ENCODE data around the gene C9orf85. TPM values are rescaled to one million over a fixed set of nuclear protein-coding genes. Genes with fewer than 3 reads are reported as not detected.

The C9orf85 gene
- total RNA-seq, 1 donor from 2014 or later: 6.3 TPM

- no peak for DNase-seq
- Histone ChIP-seq H3K4me3 (no peak overlapping the region), H3K27me3 (ENCODE audit: low read depth) (no peaks in the 10 kb centered on the region), H3K36me3 (no peaks in the 10 kb centered on the region), H3K9me3 (replicated peaks) (no peaks in the 10 kb centered on the region), H3K4me1 (no peaks in the 10 kb centered on the region), H3K27ac (replicated peaks) (no peak overlapping the region)
- intact Hi-C loops (cut with micrococcal nuclease): no loop called here
- no peak for TF ChIP-seq CTCF (IDR thresholded peaks at IDR 0.05; ENCODE audit: borderline replicate concordance)
These were observed 101.2 kb downstream of the C9orf85 start for GRCh38 chr9:72012646-72013045.

- Histone ChIP-seq H3K36me3 (no peaks in the 10 kb centered on the region), H3K9me3 (replicated peaks) (no peaks in the 10 kb centered on the region), H3K27me3 (ENCODE audit: low read depth) (no peaks in the 10 kb centered on the region), H3K4me1 (no peaks in the 10 kb centered on the region), H3K4me3 (no peak overlapping the region), H3K27ac (replicated peaks) (no peak overlapping the region)
- no peak for TF ChIP-seq CTCF (IDR thresholded peaks at IDR 0.05; ENCODE audit: borderline replicate concordance)
- intact Hi-C loops (cut with micrococcal nuclease): no loop called here
- no peak for DNase-seq
These were observed 101.9 kb downstream of the C9orf85 start for GRCh38 chr9:72013292-72013760.

- Histone ChIP-seq H3K36me3 (no peaks in the 10 kb centered on the region), H3K27me3 (ENCODE audit: low read depth) (no peaks in the 10 kb centered on the region), H3K27ac (replicated peaks) (no peak overlapping the region), H3K4me1 (no peaks in the 10 kb centered on the region), H3K9me3 (replicated peaks) (no peaks in the 10 kb centered on the region), H3K4me3 (no peak overlapping the region)
- no peak for DNase-seq
- intact Hi-C loops (cut with micrococcal nuclease): no loop called here
- no peak for TF ChIP-seq CTCF (IDR thresholded peaks at IDR 0.05; ENCODE audit: borderline replicate concordance)
These were observed 111.4 kb downstream of the C9orf85 start for GRCh38 chr9:72022841-72023240.

Other genes starting within 250 kb of the C9orf85 start
- 11.7 TPM for gene CEMIP2, start 143.1 kb upstream of the C9orf85 start, total RNA-seq
- gene ABHD17B, start 446 bp upstream of the C9orf85 start, total RNA-seq: 10.2 TPM
- not detected for gene C9orf57, start 149.0 kb downstream of the C9orf85 start, total RNA-seq
- gene GDA, start 237.8 kb downstream of the C9orf85 start, total RNA-seq: 0.85 TPM

Data from left ventricle myocardium inferior (tissue), 1 donor.